ENCODE data around the gene RNU1-4.
"Not testable (repeated sequence)": the region's sequence is repeated elsewhere in the genome, so short reads cannot be mapped to it uniquely, and the experiment has no call there.

The RNU1-4 gene

GRCh38 chr1:16764820-16765655, 24.7 kb downstream of the RNU1-4 start:
- H3K36me3 Mint-ChIP-seq (ENCODE audit: low read depth); H3K9me3 Mint-ChIP-seq; H3K27ac Mint-ChIP-seq; intact Hi-C loops (cut with micrococcal nuclease); H3K4me3 Mint-ChIP-seq; H3K4me1 Mint-ChIP-seq (ENCODE audit: low read depth): not testable (repeated sequence)
- H3K27me3 Mint-ChIP-seq: peaks cover 16% of the 10 kb centered on the region

- H3K9me3 Mint-ChIP-seq; H3K4me1 Mint-ChIP-seq (ENCODE audit: low read depth); H3K4me3 Mint-ChIP-seq; intact Hi-C loops (cut with micrococcal nuclease); H3K36me3 Mint-ChIP-seq (ENCODE audit: low read depth); H3K27ac Mint-ChIP-seq: not testable (repeated sequence)
- H3K27me3 Mint-ChIP-seq: peaks cover 11% of the 10 kb centered on the region
Observed at GRCh38 chr1:16765731-16766605, 25.7 kb downstream of the RNU1-4 start.

GRCh38 chr1:16766689-16767256, 26.5 kb downstream of the RNU1-4 start:
- peaks cover 13% of the 10 kb centered on the region for H3K27me3 Mint-ChIP-seq
- H3K27ac Mint-ChIP-seq; H3K9me3 Mint-ChIP-seq; H3K4me3 Mint-ChIP-seq; H3K36me3 Mint-ChIP-seq (ENCODE audit: low read depth); H3K4me1 Mint-ChIP-seq (ENCODE audit: low read depth); intact Hi-C loops (cut with micrococcal nuclease): not testable (repeated sequence)

GRCh38 chr1:16770139-16770759, 29.9 kb downstream of the RNU1-4 start:
- H3K4me3 Mint-ChIP-seq; intact Hi-C loops (cut with micrococcal nuclease); H3K4me1 Mint-ChIP-seq (ENCODE audit: low read depth); H3K9me3 Mint-ChIP-seq; H3K36me3 Mint-ChIP-seq (ENCODE audit: low read depth); H3K27ac Mint-ChIP-seq: not testable (repeated sequence)
- H3K27me3 Mint-ChIP-seq: peaks cover 20% of the 10 kb centered on the region

GRCh38 chr1:16770896-16771446, 30.7 kb downstream of the RNU1-4 start:
- intact Hi-C loops (cut with micrococcal nuclease): not testable (repeated sequence)

GRCh38 chr1:16772275-16773204, 32.2 kb downstream of the RNU1-4 start:
- H3K36me3 Mint-ChIP-seq (ENCODE audit: low read depth); H3K27ac Mint-ChIP-seq; H3K4me3 Mint-ChIP-seq; H3K4me1 Mint-ChIP-seq (ENCODE audit: low read depth); intact Hi-C loops (cut with micrococcal nuclease); H3K9me3 Mint-ChIP-seq: not testable (repeated sequence)
- H3K27me3 Mint-ChIP-seq: peaks cover 13% of the 10 kb centered on the region

More at GRCh38 chr1:16770896-16771446, 30.7 kb downstream of the RNU1-4 start:
- not testable (repeated sequence) for H3K9me3 Mint-ChIP-seq; H3K4me1 Mint-ChIP-seq (ENCODE audit: low read depth); H3K4me3 Mint-ChIP-seq; H3K36me3 Mint-ChIP-seq (ENCODE audit: low read depth); H3K27ac Mint-ChIP-seq
- peaks cover 16% of the 10 kb centered on the region for H3K27me3 Mint-ChIP-seq

GRCh38 chr1:16773205-16773596, 32.9 kb downstream of the RNU1-4 start:
- H3K27me3 Mint-ChIP-seq: peaks cover 18% of the 10 kb centered on the region
- intact Hi-C loops (cut with micrococcal nuclease); H3K27ac Mint-ChIP-seq; H3K4me1 Mint-ChIP-seq (ENCODE audit: low read depth); H3K9me3 Mint-ChIP-seq; H3K36me3 Mint-ChIP-seq (ENCODE audit: low read depth); H3K4me3 Mint-ChIP-seq: not testable (repeated sequence)

GRCh38 chr1:16773723-16774122, 33.4 kb downstream of the RNU1-4 start:
- H3K9me3 Mint-ChIP-seq; H3K4me1 Mint-ChIP-seq (ENCODE audit: low read depth); H3K36me3 Mint-ChIP-seq (ENCODE audit: low read depth); H3K4me3 Mint-ChIP-seq; H3K27ac Mint-ChIP-seq; intact Hi-C loops (cut with micrococcal nuclease): not testable (repeated sequence)
- peaks cover 19% of the 10 kb centered on the region for H3K27me3 Mint-ChIP-seq

- H3K4me3 Mint-ChIP-seq; H3K27ac Mint-ChIP-seq; H3K36me3 Mint-ChIP-seq (ENCODE audit: low read depth); intact Hi-C loops (cut with micrococcal nuclease); H3K4me1 Mint-ChIP-seq (ENCODE audit: low read depth); H3K9me3 Mint-ChIP-seq: not testable (repeated sequence)
- peaks cover 24% of the 10 kb centered on the region for H3K27me3 Mint-ChIP-seq
Observed at GRCh38 chr1:16774773-16775172, 34.5 kb downstream of the RNU1-4 start.

- H3K4me3 Mint-ChIP-seq; H3K27ac Mint-ChIP-seq; H3K9me3 Mint-ChIP-seq; H3K36me3 Mint-ChIP-seq (ENCODE audit: low read depth); intact Hi-C loops (cut with micrococcal nuclease); H3K4me1 Mint-ChIP-seq (ENCODE audit: low read depth): not testable (repeated sequence)
- peaks cover 23% of the 10 kb centered on the region for H3K27me3 Mint-ChIP-seq
Observed at GRCh38 chr1:16775290-16775689, 35.0 kb downstream of the RNU1-4 start.

GRCh38 chr1:16776248-16776647, 35.9 kb downstream of the RNU1-4 start:
- H3K4me1 Mint-ChIP-seq (ENCODE audit: low read depth); H3K36me3 Mint-ChIP-seq (ENCODE audit: low read depth); intact Hi-C loops (cut with micrococcal nuclease); H3K9me3 Mint-ChIP-seq; H3K27ac Mint-ChIP-seq; H3K4me3 Mint-ChIP-seq: not testable (repeated sequence)
- H3K27me3 Mint-ChIP-seq: peaks cover 23% of the 10 kb centered on the region

GRCh38 chr1:16776835-16777234, 36.5 kb downstream of the RNU1-4 start:
- H3K9me3 Mint-ChIP-seq; intact Hi-C loops (cut with micrococcal nuclease); H3K27ac Mint-ChIP-seq; H3K36me3 Mint-ChIP-seq (ENCODE audit: low read depth); H3K4me1 Mint-ChIP-seq (ENCODE audit: low read depth); H3K4me3 Mint-ChIP-seq: not testable (repeated sequence)
- H3K27me3 Mint-ChIP-seq: peaks cover 25% of the 10 kb centered on the region

- intact Hi-C loops (cut with micrococcal nuclease); H3K36me3 Mint-ChIP-seq (ENCODE audit: low read depth); H3K27ac Mint-ChIP-seq; H3K4me3 Mint-ChIP-seq; H3K9me3 Mint-ChIP-seq; H3K4me1 Mint-ChIP-seq (ENCODE audit: low read depth): not testable (repeated sequence)
- peaks cover 19% of the 10 kb centered on the region for H3K27me3 Mint-ChIP-seq
Observed at GRCh38 chr1:16777821-16778220, 37.5 kb downstream of the RNU1-4 start.

All from dendritic cell treated with granulocyte-macrophage colony-stimulating factor and Interleukin-4, amounts not matched to agents 40 ng/mL and 50 ng/mL, for 4 days (primary cell).